HG02970 (cell line): ENCODE measurements around the gene POLR1E.
"Not testable (repeated sequence)": the region's sequence is repeated elsewhere in the genome, so short reads cannot be mapped to it uniquely, and the experiment has no call there.

ENCODE experiments used
- ATAC-seq: cut with Tn5 transposase; IDR thresholded peaks from one replicate; pipeline ENCODE4 v1.9.1; 2021; ENCODE audit warnings: mild to moderate bottlenecking, moderate library complexity, moderate number of reproducible peaks; ENCODE audit not compliant: unreplicated experiment, low FRiP score

POLR1E gene

GRCh38 chr9:37499297-37499696 lies 13.5 kb downstream of the POLR1E start:
- no peak for ATAC-seq

- no peak for ATAC-seq
Measured at GRCh38 chr9:37501957-37502596, 16.3 kb downstream of the POLR1E start.

- ATAC-seq = no peak
Measured at GRCh38 chr9:37503736-37504135, 18.0 kb downstream of the POLR1E start.

- ATAC-seq = no peak
Measured at GRCh38 chr9:37504605-37505004, 18.9 kb downstream of the POLR1E start.

GRCh38 chr9:37507566-37508134 lies 21.9 kb downstream of the POLR1E start:
- ATAC-seq = no peak

- no peak for ATAC-seq
Measured at GRCh38 chr9:37508135-37508833, 22.5 kb downstream of the POLR1E start.

GRCh38 chr9:37508834-37509206 lies 23.1 kb downstream of the POLR1E start:
- no peak for ATAC-seq

- ATAC-seq = no peak
Measured at GRCh38 chr9:37509536-37509935, 23.8 kb downstream of the POLR1E start.

GRCh38 chr9:37510053-37510452 lies 24.3 kb downstream of the POLR1E start:
- not testable (repeated sequence) for ATAC-seq

GRCh38 chr9:37511016-37512010 lies 25.6 kb downstream of the POLR1E start:
- ATAC-seq = no peak

GRCh38 chr9:37512437-37512836 lies 26.7 kb downstream of the POLR1E start:
- ATAC-seq = no peak

- ATAC-seq = not testable (repeated sequence)
Measured at GRCh38 chr9:37514415-37514814, 28.7 kb downstream of the POLR1E start.

- no peak for ATAC-seq
Measured at GRCh38 chr9:37514999-37515398, 29.3 kb downstream of the POLR1E start.

- no peak for ATAC-seq
Measured at GRCh38 chr9:37515620-37516258, 30.0 kb downstream of the POLR1E start.

- ATAC-seq = no peak
Measured at GRCh38 chr9:37517923-37518322, 32.2 kb downstream of the POLR1E start.

- no peak for ATAC-seq
Measured at GRCh38 chr9:37520641-37521040, 34.9 kb downstream of the POLR1E start.

- ATAC-seq = no peak
Measured at GRCh38 chr9:37521111-37521510, 35.4 kb downstream of the POLR1E start.

- ATAC-seq = no peak
Measured at GRCh38 chr9:37522971-37523370, 37.2 kb downstream of the POLR1E start.

- ATAC-seq = no peak
Measured at GRCh38 chr9:37523916-37524315, 38.2 kb downstream of the POLR1E start.
